Stomach (tissue), 19 donors: ENCODE results near the gene LMAN1. TPM values are rescaled to one million over a fixed set of nuclear protein-coding genes. Genes with fewer than 3 reads are reported as not detected.
A peak's percentile ranks its signal among the peaks of the same experiment; 100 is the strongest.

Experiments
- DNase-seq, 2 donors: peaks; one replicate each; pipeline versions ENCODE4 v3.0.0 to v3.0.0-alpha.2; 2013 to 2019
- H3K27ac ChIP-seq, 5 donors: fragments of 200-600 bp in 4 of 5; sonication (generic) in 4 of 5; one replicate each; pipeline ENCODE4 v1.5.1; 2013 to 2019; ENCODE audit warnings: mild to moderate bottlenecking in 1 of 5, moderate library complexity in 1 of 5
- H3K27me3 ChIP-seq, 3 donors: fragments of 200-600 bp; sonication (generic); one replicate each; pipeline ENCODE4 v1.5.1; 2017 to 2019; ENCODE audit warnings: mixed run types in 1 of 3
- H3K36me3 ChIP-seq, 4 donors: fragments of 200-600 bp; sonication (generic); 1 replicate in 3 of 4; 2 replicates in 1 of 4; pipeline ENCODE4 v1.5.1; 2016 to 2019
- H3K4me1 ChIP-seq, 4 donors: fragments of 200-600 bp; sonication (generic); one replicate each; pipeline ENCODE4 v1.5.1; 2016 to 2019
- H3K4me3 ChIP-seq, 4 donors: fragments of 200-600 bp; sonication (generic) in 3 of 4; one replicate each; pipeline ENCODE4 v1.5.1; 2016 to 2019; ENCODE audit warnings: mild to moderate bottlenecking in 1 of 4
- H3K9me3 ChIP-seq, 4 donors: fragments of 200-600 bp; sonication (generic); one replicate each; pipeline ENCODE4 v1.5.1; 2016 to 2019
- CTCF ChIP-seq, 7 experiments: fragments of 450-650 bp in 4 of 7; fragments of 200-600 bp in 3 of 7; sonication (generic) in 3 of 7; IDR thresholded peaks; one replicate each; pipeline ENCODE4 v1.5.1; 2016 to 2019; ENCODE audit warnings: antibody characterized with exemption in 7 of 7, control low read depth in 2 of 7, mild to moderate bottlenecking in 1 of 7
- EP300 ChIP-seq: sonication (generic); formaldehyde crosslinking; IDR thresholded peaks from one replicate; pipeline ENCODE4 v1.6.1; 2017; ENCODE audit warnings: antibody characterized with exemption
- POLR2A ChIP-seq, 4 donors: fragments of 450-650 bp; IDR thresholded peaks; one replicate each; pipeline ENCODE4 v1.6.1; 2016; ENCODE audit warnings: antibody characterized with exemption in 4 of 4, control low read depth in 2 of 4, mild to moderate bottlenecking in 1 of 4, moderate library complexity in 1 of 4
- POLR2AphosphoS5 ChIP-seq, 3 donors: sonication (generic); formaldehyde crosslinking; IDR thresholded peaks; one replicate each; pipeline ENCODE4 v1.6.1; 2016; ENCODE audit warnings: antibody characterized with exemption in 3 of 3
- WGBS, 5 donors: extraction: QIAGEN DNeasy Blood & Tissue Kit in 3 of 5; methylation state at CpG; one replicate each; pipeline versions ENCODE4 v1.1.5 to v1.1.7; 2013 to 2018; 5-methylcytosine and 5-hydroxymethylcytosine counted together
- intact Hi-C: fragments of 100-400 bp; cut with DNase I; formaldehyde crosslinking; loops from one replicate; pipeline ENCODE4 v1.15.1; 2023; ENCODE audit warnings: low total_unique reads
- long read RNA-seq, 10 donors: transcript quantifications; one replicate each; lab custom pipeline, GENCODE V29; 2026
- polyA plus RNA-seq, 3 donors: library from polyadenylated mRNA; stranded (reverse); fragments of 200-250 nt; gene quantifications; one replicate each; pipeline ENCODE4 v1.2.3, GENCODE V29; 2013
- total RNA-seq, 5 donors: library from RNA; depleted of rRNA; stranded (reverse); fragments of >200 nt; gene quantifications; one replicate each; pipeline versions ENCODE4 v1.1.0 to v1.2.3, GENCODE V29; 2014 to 2016
- donor health status: healthy with polysubstance abuse.
- donor health status: Bipolar disorder and iron deficiency.
- donor health status: healthy.

LMAN1 gene, protein sequence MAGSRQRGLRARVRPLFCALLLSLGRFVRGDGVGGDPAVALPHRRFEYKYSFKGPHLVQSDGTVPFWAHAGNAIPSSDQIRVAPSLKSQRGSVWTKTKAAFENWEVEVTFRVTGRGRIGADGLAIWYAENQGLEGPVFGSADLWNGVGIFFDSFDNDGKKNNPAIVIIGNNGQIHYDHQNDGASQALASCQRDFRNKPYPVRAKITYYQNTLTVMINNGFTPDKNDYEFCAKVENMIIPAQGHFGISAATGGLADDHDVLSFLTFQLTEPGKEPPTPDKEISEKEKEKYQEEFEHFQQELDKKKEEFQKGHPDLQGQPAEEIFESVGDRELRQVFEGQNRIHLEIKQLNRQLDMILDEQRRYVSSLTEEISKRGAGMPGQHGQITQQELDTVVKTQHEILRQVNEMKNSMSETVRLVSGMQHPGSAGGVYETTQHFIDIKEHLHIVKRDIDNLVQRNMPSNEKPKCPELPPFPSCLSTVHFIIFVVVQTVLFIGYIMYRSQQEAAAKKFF
- total RNA-seq (100 to 1,000 TPM in 1 of 5 donors, 10 to 100 TPM in 4; 13.9 to 258 (median 44.2) TPM), polyA plus RNA-seq (10 to 100 TPM in 2 of 3 donors, 1 to 10 TPM in 1; 9.9 to 17.1 (median 14.6) TPM)
- long read RNA-seq, donor 1, full-length matches to known transcripts, result 5 of 5 reads
- long read RNA-seq, donor 1, partial matches to known transcripts, result 0 of 5 reads
- long read RNA-seq, donor 1, other reads (novel, unspliced or antisense), result 0 of 5 reads
- long read RNA-seq, donor 2, full-length matches to known transcripts, result 8 of 16 reads
- long read RNA-seq, donor 2, partial matches to known transcripts, result 8 of 16 reads
- long read RNA-seq, donor 2, other reads (novel, unspliced or antisense), result 0 of 16 reads
- long read RNA-seq, donor 3, partial matches to known transcripts, result 7 of 12 reads
- long read RNA-seq, donor 3, other reads (novel, unspliced or antisense), result 0 of 12 reads
- long read RNA-seq, donor 4, partial matches to known transcripts, result 0 of 1 reads
- long read RNA-seq, donor 4, other reads (novel, unspliced or antisense), result 0 of 1 reads
- long read RNA-seq, donor 5, full-length matches to known transcripts, result 6 of 26 reads
- long read RNA-seq, donor 5, partial matches to known transcripts, result 20 of 26 reads
- long read RNA-seq, donor 5, other reads (novel, unspliced or antisense), result 0 of 26 reads
- long read RNA-seq, donor 6, full-length matches to known transcripts, result 31 of 66 reads
- long read RNA-seq, donor 6, partial matches to known transcripts, result 35 of 66 reads
- long read RNA-seq, donor 6, other reads (novel, unspliced or antisense), result 0 of 66 reads
- long read RNA-seq, donor 7, full-length matches to known transcripts, result 6 of 31 reads
- long read RNA-seq, donor 7, partial matches to known transcripts, result 25 of 31 reads
- long read RNA-seq, donor 7, other reads (novel, unspliced or antisense), result 0 of 31 reads
- long read RNA-seq, donor 8, full-length matches to known transcripts, result 8 of 8 reads
- long read RNA-seq, donor 8, partial matches to known transcripts, result 0 of 8 reads
- long read RNA-seq, donor 8, other reads (novel, unspliced or antisense), result 0 of 8 reads
- long read RNA-seq, donor 9, full-length matches to known transcripts, result 5 of 19 reads
- long read RNA-seq, donor 9, partial matches to known transcripts, result 14 of 19 reads
- long read RNA-seq, donor 9, other reads (novel, unspliced or antisense), result 0 of 19 reads
- long read RNA-seq, donor 10, full-length matches to known transcripts, result 3 of 3 reads
- long read RNA-seq, donor 10, partial matches to known transcripts, result 0 of 3 reads
- long read RNA-seq, donor 10, other reads (novel, unspliced or antisense), result 0 of 3 reads

GRCh38 chr18:59358712-59359575, at the start of gene LMAN1:
Gene LMAN1 (minus strand): TSS chr18:59359265. CDS start chr18:59359244, 21 bp downstream.
- peak within 1 kb of the TSS; percentile 90 to 94 (median 93) for H3K27ac ChIP-seq
- no peaks in the 10 kb centered on the region for H3K27me3 ChIP-seq
- H3K36me3 ChIP-seq, result peaks cover 0 to 19% (median 18%) of the 10 kb centered on the region in 4 donors
- intact Hi-C loops, result no loop called here
- H3K9me3 ChIP-seq, result no peaks in the 10 kb centered on the region
- TF ChIP-seq POLR2A (IDR thresholded peaks at IDR 0.05) (no peak), EP300 (no peak), CTCF (IDR thresholded peaks at IDR 0.05) (no peak), POLR2AphosphoS5 (IDR thresholded peaks at IDR 0.05) (peak in 1 of 3 donors; percentile 62)
- 0 to 1% (median 0%) methylated on average over 18 to 76 of the region's 76 CpGs for whole genome bisulfite sequencing, 5 donors
- peak within 1 kb of the TSS; percentile 65 to 95 (median 89) for H3K4me3 ChIP-seq
- peaks cover 0 to 44% (median 25%) of the 10 kb centered on the region in 4 donors for H3K4me1 ChIP-seq
- peak; percentile 95 to 99 for DNase-seq

DNA sequence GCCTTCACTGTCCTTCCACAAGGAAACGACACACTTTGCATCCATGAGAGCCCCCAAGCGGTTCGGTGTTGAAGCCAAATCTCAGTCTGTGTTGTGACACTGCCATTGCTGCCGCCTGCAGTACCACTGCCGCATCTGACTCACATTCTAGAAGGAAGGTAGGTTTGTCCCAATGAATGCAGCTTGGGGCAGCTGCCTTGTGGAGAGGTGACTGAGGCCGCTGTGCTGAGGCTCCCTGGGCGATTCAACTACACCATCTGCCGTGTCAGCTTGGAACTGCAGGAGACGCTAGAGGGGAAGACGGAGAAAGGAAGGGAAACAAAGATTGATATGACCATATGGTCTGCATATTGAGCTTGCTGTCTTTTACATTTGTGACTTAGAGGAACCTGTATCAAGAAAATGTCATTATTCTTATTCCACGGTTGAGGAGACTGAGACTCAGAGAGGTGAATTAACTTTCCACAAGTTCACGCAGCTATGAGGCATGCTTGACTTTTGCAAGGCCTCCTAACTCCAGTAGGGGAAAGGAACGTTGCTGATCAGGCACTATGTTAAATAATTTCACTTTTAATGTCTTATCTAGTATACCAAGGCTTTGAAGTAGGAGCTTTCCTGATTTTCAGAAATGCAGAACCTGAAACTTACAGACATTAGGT, 43.5 kb upstream of the LMAN1 start:
- intact Hi-C loops, result loop anchor here (5.0 kb wide), 2 partner anchors 95 to 155 kb away; no protein-coding TSS in a partner anchor
- 8 to 19% (median 13%) methylated on average over 11 to 13 of the region's 13 CpGs for WGBS, 5 donors
- no peaks in the 10 kb centered on the region for H3K27me3 ChIP-seq
- H3K9me3 ChIP-seq, result no peaks in the 10 kb centered on the region
- H3K27ac ChIP-seq, result no peak overlapping the region
- H3K36me3 ChIP-seq, result no peaks in the 10 kb centered on the region
- no peaks in the 10 kb centered on the region for H3K4me1 ChIP-seq
- peak; percentile 85 to 91 for DNase-seq
- no peak overlapping the region for H3K4me3 ChIP-seq
- TF ChIP-seq EP300, result no peak
- TF ChIP-seq POLR2A (IDR thresholded peaks at IDR 0.05), result no peak
- peak in 5 of 7 experiments; percentile 80 to 99 (median 91) for TF ChIP-seq CTCF (IDR thresholded peaks at IDR 0.05)
- TF ChIP-seq POLR2AphosphoS5 (IDR thresholded peaks at IDR 0.05), result peak in 2 of 3 donors; percentile 8 to 80

GRCh38 chr18:59400407-59400806, 41.3 kb upstream of the LMAN1 start:
- intact Hi-C loops, result loop anchor here (5.0 kb wide), 2 partner anchors 93 to 153 kb away; no protein-coding TSS in a partner anchor
- Histone ChIP-seq H3K9me3 (no peaks in the 10 kb centered on the region), H3K4me1 (peaks cover 0 to 7% (median 0%) of the 10 kb centered on the region in 4 donors), H3K4me3 (no peak overlapping the region), H3K36me3 (no peaks in the 10 kb centered on the region), H3K27ac (no peak overlapping the region), H3K27me3 (peaks cover 0 to 6% (median 0%) of the 10 kb centered on the region in 3 donors)
- WGBS, 5 donors, result 76 to 83% (median 81%) methylated on average over 6 of the region's 6 CpGs
- no peak for DNase-seq
- TF ChIP-seq EP300 (no peak), POLR2A (IDR thresholded peaks at IDR 0.05) (no peak), POLR2AphosphoS5 (IDR thresholded peaks at IDR 0.05) (no peak), CTCF (IDR thresholded peaks at IDR 0.05) (no peak)
